NCI-H2107 treated with DMSO at 0.1 percent for 48 hours (cell line): ENCODE measurements around the gene NCKAP5L.
"Not testable (repeated sequence)": the region's sequence is repeated elsewhere in the genome, so short reads cannot be mapped to it uniquely, and the experiment has no call there.

Experiments used
- DNase-seq: peaks from one replicate; lab custom pipeline; 2025; ENCODE audit not compliant: unreplicated experiment; lab: John Stamatoyannopoulos, UW

NCKAP5L gene

DNA sequence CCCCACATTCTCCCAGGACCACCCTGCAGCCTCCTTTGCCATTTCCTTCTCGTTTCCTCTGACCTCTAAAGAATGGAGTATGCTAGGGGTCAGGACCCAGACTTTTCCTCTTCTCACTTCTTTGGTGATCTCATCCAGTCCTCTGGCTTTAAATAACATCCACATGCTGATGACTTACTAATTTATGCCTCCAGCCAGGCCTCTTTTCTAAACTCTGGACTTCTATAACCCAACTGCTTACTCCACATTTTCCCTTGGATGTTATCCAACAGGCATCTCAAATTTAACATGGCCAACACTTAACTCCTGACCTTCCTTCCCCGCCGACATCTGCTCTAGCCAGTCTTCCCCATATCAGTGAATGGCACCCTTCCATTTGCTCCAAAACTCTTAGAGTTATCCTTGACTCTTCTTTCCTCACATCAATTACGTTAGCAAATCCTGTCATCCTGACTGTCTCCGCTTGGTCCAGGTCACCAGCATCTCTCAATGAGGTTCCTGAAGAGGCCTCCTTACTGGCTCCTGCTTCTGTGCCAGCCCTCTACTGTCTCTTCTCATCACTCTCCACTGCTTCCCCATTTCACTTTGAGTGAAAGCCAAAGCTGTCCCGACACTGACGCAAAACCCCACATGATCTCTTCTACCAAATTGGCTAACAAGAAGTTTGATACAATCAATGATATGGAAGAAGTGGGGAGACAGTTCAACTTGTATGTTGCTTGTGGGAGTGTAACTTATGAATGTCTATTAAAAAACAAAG is 44.1 kb downstream of the NCKAP5L start:
- no peak for DNase-seq

- DNase-seq: not testable (repeated sequence)
These were observed 47.3 kb downstream of the NCKAP5L start for GRCh38 chr12:49780914-49781313.

GRCh38 chr12:49779581-49779980 is 48.6 kb downstream of the NCKAP5L start:
- DNase-seq: no peak

- peak; percentile 20 for DNase-seq
These were observed 50.1 kb downstream of the NCKAP5L start for GRCh38 chr12:49777800-49778748.

- no peak for DNase-seq
These were observed 50.9 kb downstream of the NCKAP5L start for GRCh38 chr12:49777341-49777740.

GRCh38 chr12:49776858-49777257 is 51.4 kb downstream of the NCKAP5L start:
- DNase-seq: no peak

DNA sequence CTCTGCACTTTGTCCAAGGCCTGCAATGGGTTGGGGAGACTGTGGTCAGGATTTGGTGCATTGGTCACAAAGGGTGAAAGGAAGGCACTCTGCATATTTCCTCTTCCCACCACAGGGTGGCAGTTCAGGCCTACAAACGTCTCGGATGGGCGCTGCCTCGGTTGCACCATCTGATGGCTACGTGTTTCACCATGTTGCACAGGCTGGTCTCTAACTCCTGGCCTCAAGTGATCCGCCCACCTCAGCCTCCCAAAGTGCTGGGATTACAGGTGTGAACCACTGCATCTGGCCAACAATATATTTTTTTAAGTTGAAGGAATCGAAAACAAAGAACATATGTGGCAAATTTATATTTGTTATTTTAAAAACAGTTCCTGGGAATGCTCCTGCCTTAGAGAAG is 51.8 kb downstream of the NCKAP5L start:
- DNase-seq: peak; percentile 41

- not testable (repeated sequence) for DNase-seq
These were observed 55.1 kb downstream of the NCKAP5L start for GRCh38 chr12:49773102-49773501.

- no peak for DNase-seq
These were observed 60.9 kb downstream of the NCKAP5L start for GRCh38 chr12:49767333-49767732.

GRCh38 chr12:49766115-49766455 is 62.1 kb downstream of the NCKAP5L start:
- no peak for DNase-seq

- no peak for DNase-seq
These were observed 64.1 kb downstream of the NCKAP5L start for GRCh38 chr12:49764126-49764525.

GRCh38 chr12:49763006-49763591 is 65.1 kb downstream of the NCKAP5L start:
- DNase-seq: no peak

DNA sequence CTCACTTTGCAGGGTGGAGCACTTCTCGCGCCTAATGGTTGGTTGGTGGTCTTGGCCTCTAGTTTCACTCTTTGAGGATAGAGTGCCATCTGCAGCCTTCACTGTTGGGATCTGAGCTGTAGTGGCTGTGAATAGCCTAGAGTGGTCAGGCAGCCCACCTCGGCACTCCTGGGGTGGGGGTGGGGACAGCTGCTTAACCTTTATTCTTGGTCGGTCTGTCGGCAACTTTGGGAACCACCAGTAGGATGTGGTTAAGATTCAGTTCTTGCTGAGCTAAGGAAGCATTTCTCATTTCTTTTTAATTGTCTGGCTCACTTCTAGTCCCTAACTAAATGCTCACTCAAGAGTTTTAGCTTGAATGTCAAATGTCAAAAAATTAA is 65.8 kb downstream of the NCKAP5L start:
- DNase-seq: no peak

DNA sequence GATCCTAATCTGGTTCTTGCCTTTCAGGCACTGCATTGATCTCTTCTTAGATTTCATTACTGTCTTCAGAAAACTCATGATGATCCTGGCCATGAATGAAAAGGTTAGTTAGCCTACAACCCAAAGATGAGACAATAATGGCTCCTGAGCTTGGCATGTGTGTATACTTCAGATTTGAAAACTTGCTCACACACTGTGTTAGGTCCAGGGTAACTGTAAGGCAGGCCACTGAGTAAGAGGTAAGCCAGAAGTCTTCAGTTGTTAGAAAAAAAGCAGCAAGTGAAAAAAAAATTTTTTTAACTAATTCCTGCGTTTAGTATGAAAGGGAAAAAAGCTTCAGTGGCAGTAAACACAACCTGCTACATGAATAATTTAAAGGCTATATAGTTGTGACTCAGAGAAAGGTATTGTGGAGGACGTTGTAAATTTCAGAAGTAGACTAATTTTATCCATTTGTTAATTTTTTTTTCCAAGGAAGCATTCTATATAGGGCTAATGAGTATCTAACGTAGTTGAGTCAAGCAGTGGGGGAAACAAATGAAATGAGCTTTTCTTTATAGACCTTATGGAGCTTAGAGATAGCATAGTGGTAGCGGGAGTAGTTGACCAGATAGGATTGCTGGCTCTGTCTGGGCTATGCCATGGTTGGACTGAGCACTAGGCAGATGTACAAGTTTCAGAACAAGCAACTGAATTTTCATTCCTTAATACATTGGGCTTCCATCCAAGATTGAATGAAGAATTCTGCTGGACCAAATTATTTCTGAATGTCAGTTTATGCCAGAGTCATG is 66.3 kb downstream of the NCKAP5L start:
- DNase-seq: no peak

GRCh38 chr12:49750996-49751393 is 77.2 kb downstream of the NCKAP5L start:
- DNase-seq: no peak

- peak; percentile 95 for DNase-seq
These were observed 77.9 kb downstream of the NCKAP5L start for GRCh38 chr12:49750027-49750995.

DNA sequence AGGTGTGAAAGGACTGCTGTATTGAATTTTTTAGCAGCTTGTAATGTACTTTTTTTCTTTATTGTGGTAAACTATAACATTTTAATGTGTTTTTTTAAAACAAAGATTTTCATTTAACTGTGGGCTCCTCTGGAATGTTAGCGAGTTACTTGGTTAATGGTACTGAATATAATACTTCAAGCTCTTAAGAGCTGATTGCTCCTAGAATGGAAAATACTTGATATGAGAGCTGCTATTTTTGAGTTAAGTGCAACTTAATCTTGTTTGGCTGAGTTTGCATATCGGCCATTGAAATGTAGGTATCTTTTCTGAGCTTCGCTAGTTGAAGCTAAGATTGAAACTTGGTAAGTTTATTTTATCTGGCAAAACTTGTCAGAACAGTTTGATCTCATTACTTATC is 79.4 kb downstream of the NCKAP5L start:
- DNase-seq: peak; percentile 15

- peak; percentile 16 for DNase-seq
These were observed 79.9 kb downstream of the NCKAP5L start for GRCh38 chr12:49748306-49748705.

- DNase-seq: no peak
These were observed 83.8 kb downstream of the NCKAP5L start for GRCh38 chr12:49744363-49744885.
